BLaER1 (cell line): Measurements from ENCODE around the gene DENND5B.

Experiments used
- H3K27ac ChIP-seq: shearing (Covaris generic); formaldehyde crosslinking; 2 replicates; pipeline ENCODE4 v1.8.1; 2022
- H3K27me3 ChIP-seq: shearing (Covaris generic); formaldehyde crosslinking; 2 replicates; pipeline ENCODE4 v1.8.1; 2022
- H3K36me3 ChIP-seq: shearing (Covaris generic); formaldehyde crosslinking; 2 replicates; pipeline ENCODE4 v1.8.1; 2022
- H3K4me1 ChIP-seq: shearing (Covaris generic); formaldehyde crosslinking; 2 replicates; pipeline ENCODE4 v1.8.1; 2022
- H3K4me2 ChIP-seq: shearing (Covaris generic); formaldehyde crosslinking; 2 replicates; pipeline ENCODE4 v1.8.1; 2022
- H3K4me3 ChIP-seq: shearing (Covaris generic); formaldehyde crosslinking; 2 replicates; pipeline ENCODE4 v1.8.1; 2022
- H3K9ac ChIP-seq: shearing (Covaris generic); formaldehyde crosslinking; 2 replicates; pipeline ENCODE4 v1.8.1; 2022
- H3K9me3 ChIP-seq: shearing (Covaris generic); formaldehyde crosslinking; 2 replicates; pipeline ENCODE4 v1.8.1; 2022
- H4K20me1 ChIP-seq: shearing (Covaris generic); formaldehyde crosslinking; 2 replicates; pipeline ENCODE4 v1.8.1; 2022
- Cebpa-rat ChIP-seq: shearing (Covaris generic); IDR thresholded peaks from 2 replicates; pipeline ENCODE4 v1.8.1; 2022

Gene DENND5B

GRCh38 chr12:31525496-31526157 lies 65.3 kb downstream of the DENND5B start:
- Histone ChIP-seq H3K27me3 (no peaks in the 10 kb centered on the region), H3K4me2 (no peak overlapping the region), H3K4me3 (no peak overlapping the region), H3K9ac (no peak overlapping the region), H3K9me3 (no peaks in the 10 kb centered on the region), H3K4me1 (peaks cover 9% of the 10 kb centered on the region; the same call in 1 of the 2 replicates), H3K36me3 (no peaks in the 10 kb centered on the region), H3K27ac (no peak overlapping the region), H4K20me1 (peaks cover 11% of the 10 kb centered on the region; the same call in 1 of the 2 replicates)
- TF ChIP-seq Cebpa-rat: no peak

- H3K4me1 ChIP-seq: peaks cover 9% of the 10 kb centered on the region; the same call in 1 of the 2 replicates
- no peaks in the 10 kb centered on the region for H3K27me3 ChIP-seq
- H3K4me3 ChIP-seq: no peak overlapping the region
- H3K4me2 ChIP-seq: no peak overlapping the region
- peaks cover 11% of the 10 kb centered on the region; the same call in 1 of the 2 replicates for H4K20me1 ChIP-seq
- no peak overlapping the region for H3K9ac ChIP-seq
- H3K36me3 ChIP-seq: no peaks in the 10 kb centered on the region
- no peaks in the 10 kb centered on the region for H3K9me3 ChIP-seq
- no peak overlapping the region for H3K27ac ChIP-seq
- no peak for TF ChIP-seq Cebpa-rat
These were observed 66.0 kb downstream of the DENND5B start for GRCh38 chr12:31524791-31525495.

- Histone ChIP-seq H3K9me3 (no peaks in the 10 kb centered on the region), H3K27me3 (no peaks in the 10 kb centered on the region), H3K9ac (no peak overlapping the region), H3K4me3 (no peak overlapping the region), H3K36me3 (no peaks in the 10 kb centered on the region), H3K4me2 (no peak overlapping the region), H3K27ac (no peak overlapping the region), H4K20me1 (peaks cover 20% of the 10 kb centered on the region), H3K4me1 (peaks cover 9% of the 10 kb centered on the region; the same call in 1 of the 2 replicates)
- no peak for TF ChIP-seq Cebpa-rat
These were observed 67.6 kb downstream of the DENND5B start for GRCh38 chr12:31523306-31523705.

GRCh38 chr12:31522607-31523006 lies 68.3 kb downstream of the DENND5B start:
- H3K27ac ChIP-seq: no peak overlapping the region
- peaks cover 26% of the 10 kb centered on the region for H4K20me1 ChIP-seq
- TF ChIP-seq Cebpa-rat: no peak
- no peaks in the 10 kb centered on the region for H3K27me3 ChIP-seq
- no peaks in the 10 kb centered on the region for H3K36me3 ChIP-seq
- H3K9me3 ChIP-seq: no peaks in the 10 kb centered on the region
- H3K4me1 ChIP-seq: peaks cover 9% of the 10 kb centered on the region; the same call in 1 of the 2 replicates
- no peak overlapping the region for H3K4me3 ChIP-seq
- no peak overlapping the region for H3K9ac ChIP-seq
- no peak overlapping the region for H3K4me2 ChIP-seq

GRCh38 chr12:31521964-31522363 lies 69.0 kb downstream of the DENND5B start:
- Histone ChIP-seq H3K4me2 (no peak overlapping the region), H3K9ac (no peak overlapping the region), H3K36me3 (no peaks in the 10 kb centered on the region), H3K9me3 (no peaks in the 10 kb centered on the region), H3K4me3 (no peak overlapping the region), H3K4me1 (peaks cover 9% of the 10 kb centered on the region; the same call in 1 of the 2 replicates), H3K27me3 (no peaks in the 10 kb centered on the region), H3K27ac (no peak overlapping the region), H4K20me1 (peaks cover 26% of the 10 kb centered on the region)
- no peak for TF ChIP-seq Cebpa-rat

- H3K9me3 ChIP-seq: no peaks in the 10 kb centered on the region
- H3K9ac ChIP-seq: no peak overlapping the region
- H3K4me2 ChIP-seq: no peak overlapping the region
- H3K27me3 ChIP-seq: no peaks in the 10 kb centered on the region
- no peaks in the 10 kb centered on the region for H3K36me3 ChIP-seq
- no peak for TF ChIP-seq Cebpa-rat
- H3K4me3 ChIP-seq: no peak overlapping the region
- H4K20me1 ChIP-seq: peaks cover 18% of the 10 kb centered on the region
- H3K4me1 ChIP-seq: no peaks in the 10 kb centered on the region; the same call in 1 of the 2 replicates
- H3K27ac ChIP-seq: no peak overlapping the region
These were observed 71.4 kb downstream of the DENND5B start for GRCh38 chr12:31519511-31519910.

GRCh38 chr12:31518680-31519227 lies 72.2 kb downstream of the DENND5B start:
- Histone ChIP-seq H3K27ac (no peak overlapping the region), H3K4me2 (no peak overlapping the region), H3K27me3 (no peaks in the 10 kb centered on the region), H3K4me3 (no peak overlapping the region), H3K4me1 (no peaks in the 10 kb centered on the region), H4K20me1 (peaks cover 18% of the 10 kb centered on the region), H3K9ac (no peak overlapping the region), H3K36me3 (no peaks in the 10 kb centered on the region), H3K9me3 (no peaks in the 10 kb centered on the region)
- TF ChIP-seq Cebpa-rat: no peak

GRCh38 chr12:31517994-31518393 lies 72.9 kb downstream of the DENND5B start:
- Histone ChIP-seq H4K20me1 (peaks cover 18% of the 10 kb centered on the region), H3K4me2 (no peak overlapping the region), H3K9me3 (no peaks in the 10 kb centered on the region), H3K4me3 (no peak overlapping the region), H3K9ac (no peak overlapping the region), H3K4me1 (no peaks in the 10 kb centered on the region), H3K27ac (no peak overlapping the region), H3K36me3 (no peaks in the 10 kb centered on the region), H3K27me3 (no peaks in the 10 kb centered on the region)
- TF ChIP-seq Cebpa-rat: no peak

- Histone ChIP-seq H3K9ac (no peak overlapping the region), H3K4me1 (no peaks in the 10 kb centered on the region), H4K20me1 (peaks cover 14% of the 10 kb centered on the region; the same call in 1 of the 2 replicates), H3K9me3 (no peaks in the 10 kb centered on the region), H3K4me3 (no peak overlapping the region), H3K4me2 (no peak overlapping the region), H3K27ac (no peak overlapping the region), H3K36me3 (no peaks in the 10 kb centered on the region), H3K27me3 (no peaks in the 10 kb centered on the region)
- TF ChIP-seq Cebpa-rat: no peak
These were observed 74.2 kb downstream of the DENND5B start for GRCh38 chr12:31516702-31517101.

GRCh38 chr12:31514912-31515311 lies 76.0 kb downstream of the DENND5B start:
- no peaks in the 10 kb centered on the region for H3K36me3 ChIP-seq
- no peak overlapping the region for H3K4me3 ChIP-seq
- peaks cover 20% of the 10 kb centered on the region; the same call in 1 of the 2 replicates for H4K20me1 ChIP-seq
- no peaks in the 10 kb centered on the region for H3K9me3 ChIP-seq
- no peak overlapping the region for H3K27ac ChIP-seq
- no peaks in the 10 kb centered on the region for H3K27me3 ChIP-seq
- no peak for TF ChIP-seq Cebpa-rat
- no peak overlapping the region for H3K9ac ChIP-seq
- H3K4me1 ChIP-seq: no peaks in the 10 kb centered on the region
- no peak overlapping the region for H3K4me2 ChIP-seq
